ENCODE measurements around the gene NACA2. TPM values are rescaled to one million over a fixed set of nuclear protein-coding genes. Genes with fewer than 3 reads are reported as not detected.
"Not testable (repeated sequence)": the region's sequence is repeated elsewhere in the genome, so short reads cannot be mapped to it uniquely, and the experiment has no call there.

Gene NACA2
- total and polyA plus RNA-seq, 11 donors, result 0.11 TPM; not detected in 10

DNA sequence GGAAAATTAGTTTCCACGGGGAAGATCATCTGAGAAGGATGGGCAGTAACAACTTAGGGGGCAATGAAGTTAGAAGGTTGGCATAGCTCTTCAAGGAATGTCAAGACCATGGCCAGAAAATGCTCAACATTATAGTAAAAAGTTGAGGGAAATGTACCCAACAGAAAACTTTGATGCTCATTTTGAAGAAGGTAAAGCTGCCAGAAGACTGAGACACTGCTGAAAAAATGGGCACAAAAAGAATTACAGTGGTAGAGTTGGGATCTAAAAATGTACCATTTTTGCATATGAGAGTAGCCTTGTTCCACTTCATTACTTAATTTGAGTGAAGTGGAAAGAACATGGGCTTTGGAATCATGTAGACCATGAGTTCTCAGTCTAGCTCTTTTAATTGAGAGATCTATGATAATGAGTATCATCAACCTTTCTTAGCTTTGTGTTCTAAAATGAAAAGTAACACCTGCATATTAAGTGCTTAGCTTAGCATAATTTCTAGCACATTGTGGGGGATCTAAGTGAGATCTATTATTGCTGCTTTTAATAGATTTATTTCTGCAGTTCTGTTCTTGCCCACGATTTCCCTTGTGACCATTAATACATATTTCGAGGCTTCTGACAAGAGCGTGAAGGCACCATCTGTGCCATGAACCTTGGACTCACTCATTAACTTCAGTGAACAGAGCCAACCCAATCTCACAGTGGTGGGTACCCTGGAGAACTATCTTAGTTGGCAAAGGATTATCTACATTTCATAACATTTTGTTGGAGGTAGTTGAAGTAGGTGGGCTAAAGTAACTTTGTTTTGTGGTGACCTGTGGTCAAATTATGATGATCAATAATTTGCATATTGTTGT lies 3.0 kb downstream of the NACA2 start:
- peaks cover 0 to 18% (median 2%) of the 10 kb centered on the region in 9 donors for H3K27me3 ChIP-seq
- DNase-seq, result no peak
- no peak overlapping the region for H3K4me3 ChIP-seq
- no peaks in the 10 kb centered on the region for H3K4me1 ChIP-seq
- no peaks in the 10 kb centered on the region for H3K36me3 ChIP-seq
- 80 to 91% (median 85%) methylated on average over 4 of the region's 4 CpGs for WGBS, 4 donors
- no peak for ATAC-seq
- intact Hi-C loops (cut with DNase I), result no loop called here
- H3K9me3 ChIP-seq, result no peaks in the 10 kb centered on the region
- H3K27ac ChIP-seq, result no peak overlapping the region
- TF ChIP-seq CTCF (IDR thresholded peaks at IDR 0.05) (no peak), POLR2A (IDR thresholded peaks at IDR 0.05) (no peak)

GRCh38 chr17:61587242-61587641 lies 3.8 kb downstream of the NACA2 start:
- no peak overlapping the region for H3K4me3 ChIP-seq
- no peak for TF ChIP-seq POLR2A (IDR thresholded peaks at IDR 0.05)
- no peak for TF ChIP-seq CTCF (IDR thresholded peaks at IDR 0.05)
- DNase-seq (no peak), ATAC-seq (no peak)
- 75 to 88% (median 82%) methylated on average over 1 of the region's 1 CpG for WGBS, 4 donors
- H3K27ac ChIP-seq, result no peak overlapping the region
- H3K27me3 ChIP-seq, result peaks cover 0 to 12% (median 2%) of the 10 kb centered on the region in 9 donors
- no peaks in the 10 kb centered on the region for H3K9me3 ChIP-seq
- H3K36me3 ChIP-seq, result no peaks in the 10 kb centered on the region
- no peaks in the 10 kb centered on the region for H3K4me1 ChIP-seq
- intact Hi-C loops (cut with DNase I), result no loop called here

DNA sequence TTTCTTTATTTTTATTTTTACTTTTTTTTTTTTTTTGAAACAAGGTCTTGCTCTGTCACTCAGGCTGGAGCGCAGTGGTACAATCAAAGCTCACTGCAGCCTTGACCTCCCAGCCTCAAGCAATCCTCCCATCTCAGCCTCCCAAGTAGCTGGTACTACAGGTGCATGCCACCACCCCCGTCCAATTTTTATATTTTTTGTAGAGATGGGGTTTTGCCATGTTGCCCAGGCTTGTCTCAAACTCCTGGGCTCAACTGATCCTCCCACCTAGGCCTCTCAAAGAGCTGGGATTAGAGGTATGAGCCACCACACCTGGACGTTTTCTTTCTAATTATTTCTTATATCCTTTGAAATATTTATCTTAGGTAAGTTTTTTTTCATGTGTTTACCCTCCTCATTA lies 4.4 kb downstream of the NACA2 start:
- H3K9me3 ChIP-seq; DNase-seq; H3K36me3 ChIP-seq; intact Hi-C loops (cut with DNase I); H3K27ac ChIP-seq; ATAC-seq; H3K4me1 ChIP-seq; H3K4me3 ChIP-seq: not testable (repeated sequence)
- peaks cover 0 to 16% (median under 1%) of the 10 kb centered on the region in 9 donors for H3K27me3 ChIP-seq
- WGBS, 4 donors, result 65 to 73% (median 71%) methylated on average over 3 of the region's 3 CpGs

DNA sequence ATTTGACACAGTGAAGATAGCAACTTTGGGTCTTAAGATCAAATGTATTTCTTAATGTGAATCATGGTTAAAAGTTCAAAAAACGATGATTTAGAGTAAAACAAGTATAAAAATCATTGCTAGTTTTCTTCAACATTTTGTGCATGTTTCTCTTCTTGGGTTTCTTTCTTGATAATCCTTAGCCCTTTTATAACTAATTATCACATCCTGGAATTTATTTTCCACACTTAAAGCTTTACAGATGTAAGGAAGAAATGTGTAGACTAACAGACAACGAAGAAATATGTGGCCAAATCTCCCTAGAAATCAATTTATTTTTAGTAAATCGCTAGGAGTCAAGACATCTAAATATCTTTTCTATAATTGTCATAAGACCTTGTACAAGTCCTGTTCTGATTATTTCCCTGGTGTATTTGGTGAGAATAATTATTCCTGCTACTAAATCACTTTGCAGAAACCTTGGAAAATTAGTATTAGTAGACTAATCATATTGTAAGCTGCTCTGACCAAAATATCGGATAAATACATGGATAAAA lies 4.9 kb downstream of the NACA2 start:
- no peak overlapping the region for H3K4me3 ChIP-seq
- no peaks in the 10 kb centered on the region for H3K36me3 ChIP-seq
- no peaks in the 10 kb centered on the region for H3K4me1 ChIP-seq
- no peaks in the 10 kb centered on the region for H3K9me3 ChIP-seq
- intact Hi-C loops (cut with DNase I), result no loop called here
- DNase-seq (no peak), ATAC-seq (no peak)
- WGBS, 4 donors, result 85 to 90% (median 87%) methylated on average over 4 of the region's 4 CpGs
- H3K27ac ChIP-seq, result no peak overlapping the region
- TF ChIP-seq CTCF (IDR thresholded peaks at IDR 0.05) (no peak), POLR2A (IDR thresholded peaks at IDR 0.05) (no peak)
- peaks cover 0 to 14% (median 0%) of the 10 kb centered on the region in 9 donors for H3K27me3 ChIP-seq
